Measurements from ENCODE around the gene MIS12. TPM values are rescaled to one million over a fixed set of nuclear protein-coding genes. Genes with fewer than 3 reads are reported as not detected.

The MIS12 gene
- polyA plus RNA-seq, 4 donors, result 33.9 to 48.6 (median 36.4) TPM

- DNase-seq (ENCODE audit: low read depth in 4 of 4, low spot score in 2 of 4), result peak in 1 of 4 donors; percentile 23
Observed at GRCh38 chr17:5499476-5500231, 13.3 kb downstream of the MIS12 start.

DNA sequence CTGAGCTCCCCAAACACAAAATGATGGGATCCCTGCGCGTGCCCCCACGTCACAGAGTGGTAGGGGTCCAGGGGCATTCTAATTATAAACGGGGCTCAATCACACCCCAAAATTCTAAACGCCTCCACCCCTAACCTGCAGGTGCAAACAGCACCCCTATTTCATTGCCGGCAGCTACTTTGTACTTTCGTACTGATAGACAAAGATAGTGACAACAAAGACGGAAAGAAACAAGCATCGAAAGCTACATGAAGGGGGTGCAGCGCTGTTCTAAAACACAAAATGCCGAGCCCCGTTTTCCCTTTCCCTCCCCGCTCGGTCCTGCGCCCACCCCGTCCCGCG, 13.9 kb downstream of the MIS12 start:
- DNase-seq (ENCODE audit: low read depth in 4 of 4, low spot score in 2 of 4), result no peak

DNA sequence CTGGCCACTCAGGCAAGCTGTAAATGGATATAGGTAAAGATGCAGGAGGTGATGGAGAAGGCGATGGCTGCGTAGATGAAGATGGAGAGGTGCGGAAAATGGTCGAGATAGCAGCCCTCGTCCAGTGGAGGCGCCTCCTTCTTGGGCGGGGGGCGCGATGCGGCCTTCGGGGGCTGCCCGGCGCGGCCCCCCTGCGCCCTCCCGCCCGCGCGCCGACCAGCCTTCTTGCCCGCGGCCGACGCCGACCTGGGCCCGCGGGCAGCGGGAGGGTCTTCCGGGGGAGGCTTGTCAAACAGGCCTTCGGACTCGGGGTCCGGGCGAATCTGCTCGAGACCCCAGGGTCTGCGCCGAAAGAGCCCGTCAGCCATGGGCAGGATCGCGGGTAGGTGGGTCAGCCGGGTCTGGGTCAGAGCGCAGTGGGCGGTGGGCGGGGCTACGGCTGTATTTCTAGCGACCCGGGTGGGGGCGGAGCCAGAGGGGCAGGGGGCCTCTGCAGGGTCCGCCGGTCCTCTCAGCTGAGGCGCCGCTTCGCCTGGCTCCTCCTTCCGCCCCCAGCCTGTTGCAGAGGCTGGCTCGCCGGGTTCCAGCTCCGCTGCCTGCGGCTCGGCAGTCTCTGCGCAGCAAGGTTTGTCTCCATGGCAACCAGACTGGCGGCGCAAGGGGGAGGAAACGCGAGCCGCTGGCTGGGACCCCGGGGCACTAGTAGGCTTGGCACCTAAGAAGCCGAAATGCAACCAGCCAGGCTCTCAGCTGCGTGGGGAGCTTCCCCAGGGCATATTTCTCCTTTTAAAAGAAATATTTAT, 14.4 kb downstream of the MIS12 start:
- peak in 3 of 4 donors; percentile 80 to 88 (median 85) for DNase-seq (ENCODE audit: low read depth in 4 of 4, low spot score in 2 of 4)

- no peak for DNase-seq (ENCODE audit: low read depth in 4 of 4, low spot score in 2 of 4)
Observed at GRCh38 chr17:5501685-5502084, 15.3 kb downstream of the MIS12 start.

GRCh38 chr17:5502552-5502951, 16.2 kb downstream of the MIS12 start:
- DNase-seq (ENCODE audit: low read depth in 4 of 4, low spot score in 2 of 4), result no peak

DNA sequence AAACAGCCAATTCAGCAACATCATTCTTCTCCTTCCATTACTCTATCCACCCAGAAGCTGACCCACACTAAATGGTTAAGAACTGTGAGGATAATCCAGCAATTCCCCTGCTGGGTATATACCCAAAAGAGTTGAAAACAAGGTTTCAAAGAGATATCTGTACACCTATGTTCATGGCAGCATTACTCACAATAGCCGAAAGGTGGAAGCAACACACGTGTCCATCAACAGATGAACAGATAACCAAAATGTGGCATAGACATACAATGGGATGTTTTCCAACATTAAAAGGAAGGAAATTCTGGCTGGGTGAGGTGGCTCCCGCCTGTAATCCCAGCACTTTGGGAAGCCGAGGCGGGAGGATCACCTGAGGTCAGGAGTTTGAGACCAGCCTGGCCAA, 19.9 kb downstream of the MIS12 start:
- DNase-seq (ENCODE audit: low read depth in 4 of 4, low spot score in 2 of 4), result no peak

GRCh38 chr17:5508810-5509209, 22.4 kb downstream of the MIS12 start:
- DNase-seq (ENCODE audit: low read depth in 4 of 4, low spot score in 2 of 4), result no peak

GRCh38 chr17:5509482-5509881, 23.1 kb downstream of the MIS12 start:
- DNase-seq (ENCODE audit: low read depth in 4 of 4, low spot score in 2 of 4), result no peak

GRCh38 chr17:5510771-5511170, 24.4 kb downstream of the MIS12 start:
- DNase-seq (ENCODE audit: low read depth in 4 of 4, low spot score in 2 of 4), result no peak

DNA sequence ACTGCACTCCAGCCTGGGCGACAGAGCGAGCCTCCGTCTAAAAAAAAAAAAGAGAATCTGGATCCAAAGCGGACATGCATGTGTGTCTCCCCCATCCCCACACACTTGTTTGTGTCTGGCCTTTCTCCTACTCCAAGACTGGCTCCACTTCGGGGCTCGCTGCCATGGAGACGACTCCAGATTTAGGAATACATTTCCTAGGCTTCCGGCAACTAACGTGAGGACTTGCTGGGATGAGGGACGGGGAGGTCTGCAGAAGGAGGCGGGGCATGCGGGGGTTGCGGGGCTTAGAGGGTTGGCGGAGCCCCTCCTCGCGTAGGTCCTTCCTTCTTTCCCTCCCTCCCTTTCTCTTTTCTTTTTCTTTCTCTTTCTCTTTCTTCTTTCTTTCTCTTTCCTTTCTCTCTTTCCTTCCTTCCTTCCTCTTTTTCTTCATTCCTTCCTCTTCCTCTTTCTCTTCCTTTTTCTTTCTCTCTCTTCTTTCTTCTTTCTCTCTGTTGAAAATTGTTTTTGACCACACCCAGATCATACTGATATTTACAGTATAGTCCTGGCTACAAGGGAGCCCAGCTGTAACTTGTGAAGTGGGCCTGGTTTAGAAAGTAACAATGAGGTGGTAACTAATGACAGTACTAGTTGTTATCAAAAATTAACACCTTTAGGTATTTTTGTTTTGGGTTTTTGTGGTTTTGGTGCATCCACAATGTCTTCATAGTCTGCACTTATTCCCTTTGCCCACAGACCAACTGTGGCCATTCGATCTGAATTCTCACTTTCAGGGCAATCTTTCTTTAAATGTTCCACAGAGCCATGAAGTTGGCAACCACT, 25.2 kb downstream of the MIS12 start:
- DNase-seq (ENCODE audit: low read depth in 4 of 4, low spot score in 2 of 4), result no peak

GRCh38 chr17:5513628-5514027, 27.3 kb downstream of the MIS12 start:
- no peak for DNase-seq (ENCODE audit: low read depth in 4 of 4, low spot score in 2 of 4)

DNA sequence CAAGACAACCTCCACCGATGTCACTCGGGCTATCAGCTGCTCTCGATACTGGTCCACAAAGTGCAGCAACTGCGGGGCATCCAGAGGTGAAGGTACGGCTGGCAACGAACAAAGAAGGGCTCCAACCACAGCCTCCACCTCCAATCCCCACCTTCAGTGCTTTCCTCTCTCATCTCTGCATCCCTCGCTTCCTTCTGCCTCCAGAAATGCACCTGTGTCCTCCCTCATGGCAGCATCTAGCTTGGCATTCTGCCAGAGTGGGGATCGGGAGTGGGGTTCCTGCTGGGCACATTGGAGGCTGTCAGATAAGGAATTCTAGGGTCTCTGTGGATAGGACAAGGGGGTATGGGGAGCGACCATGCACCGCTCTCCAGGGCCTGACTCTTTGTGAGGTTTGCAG, 28.6 kb downstream of the MIS12 start:
- DNase-seq (ENCODE audit: low read depth in 4 of 4, low spot score in 2 of 4), result no peak

DNA sequence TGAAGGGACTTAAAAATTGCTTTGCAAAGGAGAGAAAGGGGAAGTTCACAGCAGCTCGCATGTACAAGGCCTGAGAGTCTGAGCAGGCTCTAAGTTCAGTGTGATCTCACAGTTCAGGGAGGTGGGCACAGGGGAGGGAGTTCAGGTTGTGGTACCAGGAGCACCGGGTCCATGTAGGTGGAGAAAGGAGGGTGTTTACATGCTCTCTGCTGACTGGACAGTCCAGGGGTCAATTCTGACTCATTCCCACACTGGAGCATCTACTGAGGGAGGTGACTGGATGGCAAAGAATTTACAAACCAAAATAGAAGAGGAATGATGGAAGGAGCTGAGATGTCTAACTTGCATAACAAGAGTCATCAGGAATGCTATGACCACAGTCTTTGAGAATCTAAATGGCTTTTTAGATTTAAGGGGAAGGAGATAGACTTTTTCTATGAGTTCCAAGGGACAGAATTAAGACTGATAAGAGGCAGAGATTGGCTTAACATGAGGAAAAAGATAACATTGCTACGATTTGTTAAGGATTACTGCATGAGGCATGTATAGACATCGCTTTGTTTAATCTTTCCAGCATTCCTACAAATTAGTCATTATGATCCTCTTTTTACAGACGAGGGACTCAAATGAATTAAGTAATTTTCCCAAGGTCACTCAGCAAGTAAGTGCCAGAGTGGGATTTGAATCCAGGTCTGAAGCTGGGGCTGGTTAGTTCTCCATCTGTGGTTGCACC, 29.9 kb downstream of the MIS12 start:
- DNase-seq (ENCODE audit: low read depth in 4 of 4, low spot score in 2 of 4), result no peak

GRCh38 chr17:5522476-5522875, 36.1 kb downstream of the MIS12 start:
- no peak for DNase-seq (ENCODE audit: low read depth in 4 of 4, low spot score in 2 of 4)

DNA sequence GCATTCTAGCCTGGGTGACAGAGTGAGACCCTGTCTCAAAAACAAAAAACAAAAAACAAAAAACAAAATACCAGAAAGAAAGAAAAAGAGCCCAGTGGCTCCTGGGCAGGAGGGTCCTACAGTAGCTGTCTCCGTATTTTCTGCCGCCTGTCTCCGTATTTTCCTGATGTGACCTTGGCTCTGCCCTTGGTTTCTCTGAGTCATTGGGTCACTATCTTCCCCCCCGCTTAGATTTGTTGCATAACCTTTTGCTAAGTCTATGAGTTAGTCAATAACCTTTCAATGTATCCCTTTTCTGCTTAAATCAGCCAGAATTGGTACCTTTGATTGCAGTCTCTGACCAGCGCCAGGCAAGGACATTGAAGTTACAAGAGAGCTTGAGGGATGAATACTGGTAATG, 36.9 kb downstream of the MIS12 start:
- no peak for DNase-seq (ENCODE audit: low read depth in 4 of 4, low spot score in 2 of 4)

DNA sequence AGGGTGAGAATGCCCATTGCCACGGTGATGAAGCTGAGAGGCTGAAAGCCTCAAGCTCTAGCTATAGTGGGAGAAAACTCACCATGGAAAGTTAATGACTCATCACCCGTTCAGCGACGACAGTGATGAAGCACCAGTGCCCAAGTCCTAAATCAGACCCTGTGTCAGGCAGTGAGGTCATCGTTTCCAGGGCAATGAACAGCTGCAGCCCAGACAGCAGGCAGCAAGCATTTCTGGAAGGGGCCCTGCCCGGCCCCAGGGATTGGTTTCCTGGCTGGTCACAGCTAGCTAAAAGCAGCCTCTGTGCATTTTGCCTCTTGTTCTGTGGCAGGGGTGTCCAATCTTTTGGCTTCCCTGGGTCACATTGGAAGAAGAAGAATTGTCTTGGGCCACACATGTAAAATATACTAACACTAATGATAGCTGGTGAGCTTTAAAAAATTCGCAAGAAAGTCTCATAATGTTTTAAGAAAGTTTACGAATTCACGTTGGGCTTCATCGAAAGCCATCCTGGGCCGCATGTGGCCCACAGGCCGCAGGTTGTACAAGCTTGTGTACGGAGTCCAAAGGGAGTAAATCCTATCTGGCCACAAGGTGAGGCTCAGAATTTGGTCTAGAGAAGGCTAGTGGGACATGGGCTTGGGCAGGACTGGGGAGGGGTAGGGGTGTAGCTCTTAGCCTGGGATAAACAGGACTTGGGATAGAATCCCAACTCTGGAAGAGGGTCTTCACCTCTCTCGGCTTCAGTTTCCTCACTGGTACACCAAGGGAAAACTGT, 40.6 kb downstream of the MIS12 start:
- DNase-seq (ENCODE audit: low read depth in 4 of 4, low spot score in 2 of 4), result peak; percentile 67 to 86 (median 78)

DNA sequence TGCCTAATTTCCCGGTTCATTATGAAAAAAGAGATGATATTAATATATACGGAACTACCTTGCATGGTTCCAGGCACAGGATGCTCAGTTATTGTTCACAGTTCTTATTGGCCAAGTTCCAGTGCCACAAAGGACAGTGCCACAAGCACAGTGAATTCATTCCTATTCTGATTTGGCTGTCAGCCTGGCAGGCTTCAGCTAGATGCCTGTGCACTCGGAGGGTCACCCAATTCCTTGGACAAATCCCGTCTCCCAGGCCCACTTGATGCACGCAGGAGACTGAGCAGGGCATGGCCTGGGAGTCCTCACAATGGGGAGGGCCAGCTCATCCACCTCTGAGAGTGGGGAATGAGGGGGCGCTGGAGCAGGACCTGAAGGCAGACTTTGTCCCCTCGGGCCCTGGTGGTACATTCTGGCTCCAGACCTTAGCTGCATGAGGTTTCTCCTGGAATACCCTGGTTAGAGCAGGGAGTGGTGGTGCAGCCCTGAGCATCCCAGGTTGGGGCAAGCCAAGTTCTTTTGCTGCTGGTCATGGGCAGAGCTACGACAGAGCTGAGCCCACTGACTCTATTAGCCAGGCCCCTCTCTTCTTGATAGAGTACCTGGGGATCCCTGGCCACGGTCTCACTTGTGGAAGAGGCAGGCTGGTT, 41.4 kb downstream of the MIS12 start:
- no peak for DNase-seq (ENCODE audit: low read depth in 4 of 4, low spot score in 2 of 4)

- no peak for DNase-seq (ENCODE audit: low read depth in 4 of 4, low spot score in 2 of 4)
Observed at GRCh38 chr17:5530265-5531084, 44.1 kb downstream of the MIS12 start.

DNA sequence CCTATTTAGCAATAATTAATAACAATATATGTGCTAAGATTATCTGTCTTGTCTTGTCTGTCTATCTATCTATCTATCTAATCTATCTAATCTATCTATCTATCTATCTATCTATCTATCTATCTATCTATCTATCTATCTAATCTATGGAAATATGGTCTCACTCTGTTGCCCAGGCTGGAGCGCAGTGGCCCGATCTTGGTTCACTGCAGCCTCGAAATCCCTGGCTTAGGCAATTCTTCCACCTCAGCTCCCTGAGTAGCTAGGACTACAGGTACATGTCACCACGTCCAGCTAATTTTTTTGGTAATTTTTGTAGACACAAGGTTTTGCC, 44.7 kb downstream of the MIS12 start:
- DNase-seq (ENCODE audit: low read depth in 4 of 4, low spot score in 2 of 4), result no peak

All from left renal cortex interstitium (tissue), 4 donors.